ENCODE results near the gene TSPO. TPM values are rescaled to one million over a fixed set of nuclear protein-coding genes. Genes with fewer than 3 reads are reported as not detected.

TSPO gene
- total RNA-seq, 1 experiment from 2014 or later, result 532 TPM

- peak; percentile 40 for DNase-seq (ENCODE audit: low spot score)
Measured at GRCh38 chr22:43159484-43160178, 8.3 kb downstream of the TSPO start.

GRCh38 chr22:43160497-43161126 is 9.3 kb downstream of the TSPO start:
- no peak for DNase-seq (ENCODE audit: low spot score)

GRCh38 chr22:43162412-43163150 is 11.2 kb downstream of the TSPO start:
- no peak for DNase-seq (ENCODE audit: low spot score)

GRCh38 chr22:43163241-43163795 is 12.0 kb downstream of the TSPO start:
- DNase-seq (ENCODE audit: low spot score), result no peak

- DNase-seq (ENCODE audit: low spot score), result no peak
Measured at GRCh38 chr22:43164636-43165035, 13.3 kb downstream of the TSPO start.

- no peak for DNase-seq (ENCODE audit: low spot score)
Measured at GRCh38 chr22:43166132-43166930, 15.0 kb downstream of the TSPO start.

GRCh38 chr22:43167001-43167589 is 15.7 kb downstream of the TSPO start:
- no peak for DNase-seq (ENCODE audit: low spot score)

- no peak for DNase-seq (ENCODE audit: low spot score)
Measured at GRCh38 chr22:43168471-43169309, 17.3 kb downstream of the TSPO start.

- DNase-seq (ENCODE audit: low spot score), result no peak
Measured at GRCh38 chr22:43169310-43170130, 18.2 kb downstream of the TSPO start.

- no peak for DNase-seq (ENCODE audit: low spot score)
Measured at GRCh38 chr22:43170131-43170480, 18.7 kb downstream of the TSPO start.

GRCh38 chr22:43171019-43171491 is 19.7 kb downstream of the TSPO start:
- no peak for DNase-seq (ENCODE audit: low spot score)

- DNase-seq (ENCODE audit: low spot score), result no peak
Measured at GRCh38 chr22:43171607-43172006, 20.2 kb downstream of the TSPO start.

- no peak for DNase-seq (ENCODE audit: low spot score)
Measured at GRCh38 chr22:43172191-43172590, 20.8 kb downstream of the TSPO start.

GRCh38 chr22:43173566-43173965 is 22.2 kb downstream of the TSPO start:
- DNase-seq (ENCODE audit: low spot score), result no peak

- DNase-seq (ENCODE audit: low spot score), result no peak
Measured at GRCh38 chr22:43173976-43174720, 22.8 kb downstream of the TSPO start.

- no peak for DNase-seq (ENCODE audit: low spot score)
Measured at GRCh38 chr22:43174941-43175531, 23.7 kb downstream of the TSPO start.

GRCh38 chr22:43176090-43176489 is 24.7 kb downstream of the TSPO start:
- DNase-seq (ENCODE audit: low spot score), result no peak

GRCh38 chr22:43177479-43177878 is 26.1 kb downstream of the TSPO start:
- DNase-seq (ENCODE audit: low spot score), result no peak
